Naive thymus-derived CD4-positive, alpha-beta T cell (primary cell): ENCODE results near the gene GPHA2. TPM values are rescaled to one million over a fixed set of nuclear protein-coding genes. Genes with fewer than 3 reads are reported as not detected.

ENCODE experiments used
- ATAC-seq: fragments of 150-1000 bp; cut with Tn5 transposase; 2 replicates; pipeline ENCODE4 v1.10.0; 2021; ENCODE audit warnings: mild to moderate bottlenecking, moderate library complexity
- CTCF ChIA-PET: fragments of 350-600 bp; sonication (Branson Sonifier 250); formaldehyde crosslinking; loops from one replicate; lab custom pipeline; 2021; ENCODE audit warnings: antibody characterized with exemption; lab: Charles Lee
- POLR2A ChIA-PET: fragments of 350-600 bp; sonication (Branson Sonifier 250); formaldehyde crosslinking; loops from one replicate; lab custom pipeline; 2021; ENCODE audit warnings: antibody characterized with exemption, inconsistent platforms; lab: Charles Lee
- DNase-seq, 9 donors: peaks; one replicate each; pipeline versions ENCODE4 v3.0.0 to v3.0.0-alpha.2; 2020 to 2022; ENCODE audit warnings: mixed read lengths in 1 of 9
- H3K27ac ChIP-seq: one replicate; pipeline ENCODE4 v1.7.0; 2013; ENCODE audit warnings: mild to moderate bottlenecking, low read depth, low read length, moderate library complexity
- H3K27me3 ChIP-seq, 2 donors: one replicate each; pipeline ENCODE4 v1.7.0; 2013; ENCODE audit warnings: low read length in 2 of 2, mild to moderate bottlenecking in 2 of 2, moderate library complexity in 2 of 2; ENCODE audit not compliant: control insufficient read depth in 2 of 2, insufficient read depth in 2 of 2
- H3K36me3 ChIP-seq, 3 experiments: 1 replicate in 2 of 3; 2 replicates in 1 of 3; pipeline ENCODE4 v1.7.0; 2013; ENCODE audit warnings: low read length in 3 of 3, mild to moderate bottlenecking in 3 of 3, moderate library complexity in 1 of 3; ENCODE audit not compliant: insufficient read depth in 3 of 3, control insufficient read depth in 2 of 3
- H3K4me1 ChIP-seq, 2 donors: one replicate each; pipeline ENCODE4 v1.7.0; 2013; ENCODE audit warnings: low read length in 2 of 2, mild to moderate bottlenecking in 2 of 2, moderate library complexity in 1 of 2; ENCODE audit not compliant: control insufficient read depth in 2 of 2, insufficient read depth in 2 of 2
- H3K4me3 ChIP-seq: 2 replicates; pipeline ENCODE4 v1.7.0; 2013; ENCODE audit warnings: mild to moderate bottlenecking, low read length
- H3K9me3 ChIP-seq, 3 experiments: 1 replicate in 2 of 3; 2 replicates in 1 of 3; pipeline ENCODE4 v1.7.0; 2013; ENCODE audit warnings: low read length in 3 of 3; ENCODE audit not compliant: control insufficient read depth in 2 of 3
- H3K27ac Mint-ChIP-seq, 9 donors: one replicate each; pipeline ENCODE4 v1.8.0; 2020 to 2022; ENCODE audit warnings: mixed read lengths in 9 of 9, mild to moderate bottlenecking in 8 of 9, moderate library complexity in 5 of 9, inconsistent platforms in 2 of 9
- H3K27me3 Mint-ChIP-seq, 5 donors: one replicate each; pipeline ENCODE4 v1.8.0; 2021 to 2022; ENCODE audit warnings: mixed read lengths in 5 of 5, mild to moderate bottlenecking in 1 of 5
- H3K36me3 Mint-ChIP-seq, 5 donors: one replicate each; pipeline ENCODE4 v1.8.0; 2020 to 2022; ENCODE audit warnings: mixed read lengths in 5 of 5, mild to moderate bottlenecking in 3 of 5, inconsistent platforms in 1 of 5
- H3K4me1 Mint-ChIP-seq, 7 donors: one replicate each; pipeline ENCODE4 v1.8.0; 2020 to 2022; ENCODE audit warnings: mixed read lengths in 7 of 7, mild to moderate bottlenecking in 3 of 7, inconsistent platforms in 1 of 7
- H3K4me3 Mint-ChIP-seq, 10 donors: one replicate each; pipeline ENCODE4 v1.8.0; 2020 to 2022; ENCODE audit warnings: mild to moderate bottlenecking in 10 of 10, mixed read lengths in 10 of 10, moderate library complexity in 6 of 10, inconsistent platforms in 2 of 10
- H3K9me3 Mint-ChIP-seq, 11 donors: one replicate each; pipeline ENCODE4 v1.8.0; 2020 to 2022; ENCODE audit warnings: mixed read lengths in 11 of 11, mild to moderate bottlenecking in 4 of 11, inconsistent platforms in 1 of 11, moderate library complexity in 1 of 11
- intact Hi-C, 2 donors: fragments of 100-400 bp; cut with micrococcal nuclease; formaldehyde crosslinking; loops; one replicate each; pipeline ENCODE4 v1.15.1; 2023
- polyA plus RNA-seq, 2 donors: library from polyadenylated mRNA; unstranded; fragments of 300-500 nt; fragmentation: Illumina TruSeq; gene quantifications; one replicate each; pipeline ENCODE4 v1.2.3, GENCODE V29; 2021
- total RNA-seq, 6 experiments: library from RNA in 5 of 6; stranded (reverse) in 5 of 6; gene quantifications; 1 replicate in 5 of 6; 2 replicates in 1 of 6; pipeline ENCODE4 v1.2.3 and lab custom pipeline; 2021 to 2026

Gene GPHA2
- total and polyA plus RNA-seq, 7 experiments from 2014 or later: 0.48 TPM; not detected in 6

DNA sequence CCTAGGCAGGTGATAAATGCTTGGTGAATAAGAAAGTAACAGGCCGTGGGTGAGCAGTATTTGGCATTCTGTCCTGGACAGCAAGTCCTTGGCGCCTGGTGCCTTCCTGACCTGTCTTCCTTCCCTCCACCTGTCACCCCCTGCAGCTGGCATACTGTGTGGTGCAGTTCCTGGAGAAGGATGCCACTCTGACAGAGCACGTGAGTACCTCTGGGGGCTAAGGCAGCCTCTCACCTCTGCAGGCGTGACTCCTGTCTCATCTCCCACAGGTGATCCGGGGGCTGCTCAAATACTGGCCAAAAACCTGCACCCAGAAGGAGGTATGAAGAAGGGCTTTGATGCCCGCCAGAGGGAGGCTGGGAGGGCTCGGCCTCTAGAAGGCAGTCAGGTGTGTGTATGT, 4.4 kb downstream of the GPHA2 start:
- ATAC-seq: no peak
- CTCF ChIA-PET: no interaction called here
- Histone ChIP-seq H3K4me3 (no peak overlapping the region), H3K36me3 (peaks cover 0 to 38% (median 4%) of the 10 kb centered on the region in 3 experiments), H3K27me3 (no peaks in the 10 kb centered on the region), H3K27ac (no peak overlapping the region), H3K4me1 (no peaks in the 10 kb centered on the region), H3K9me3 (no peaks in the 10 kb centered on the region)
- Mint-ChIP-seq H3K36me3 (peaks cover 0 to 37% (median 16%) of the 10 kb centered on the region in 5 donors), H3K4me1 (peaks cover 0 to 4% (median 0%) of the 10 kb centered on the region in 7 donors), H3K27ac (no peak overlapping the region), H3K9me3 (no peaks in the 10 kb centered on the region), H3K27me3 (no peaks in the 10 kb centered on the region), H3K4me3 (no peak overlapping the region)
- POLR2A ChIA-PET: no interaction called here
- intact Hi-C loops: no loop called here
- DNase-seq: no peak

DNA sequence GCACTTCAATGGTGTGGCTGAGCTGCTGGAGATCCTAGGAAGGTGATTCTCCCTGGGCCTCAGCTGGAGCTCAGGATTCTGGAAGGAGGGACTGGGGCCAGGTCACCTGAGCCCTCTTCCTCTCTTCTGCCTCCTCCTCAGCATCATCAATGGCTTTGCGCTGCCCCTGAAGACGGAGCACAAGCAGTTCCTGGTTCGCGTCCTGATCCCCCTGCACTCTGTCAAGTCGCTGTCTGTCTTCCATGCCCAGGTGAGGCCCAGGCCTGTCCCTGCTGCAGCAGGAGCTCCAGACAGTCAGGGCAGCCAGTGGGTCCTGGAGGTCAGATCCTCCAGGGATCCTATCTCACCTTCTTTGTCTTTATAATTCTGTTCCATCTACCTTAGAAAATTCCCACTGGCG, 5.4 kb downstream of the GPHA2 start:
- H3K4me3 ChIP-seq: no peak overlapping the region
- intact Hi-C loops: no loop called here
- no peaks in the 10 kb centered on the region for H3K27me3 Mint-ChIP-seq
- no peaks in the 10 kb centered on the region for H3K27me3 ChIP-seq
- ChIA-PET POLR2A (no interaction called here), CTCF (no interaction called here)
- H3K36me3 ChIP-seq: peaks cover 0 to 38% (median 4%) of the 10 kb centered on the region in 3 experiments
- H3K4me1 ChIP-seq: peaks cover 0 to 2% of the 10 kb centered on the region in 2 donors
- H3K36me3 Mint-ChIP-seq: peaks cover 0 to 37% (median 16%) of the 10 kb centered on the region in 5 donors
- H3K27ac ChIP-seq: no peak overlapping the region
- H3K4me3 Mint-ChIP-seq: no peak overlapping the region
- DNase-seq: no peak
- H3K27ac Mint-ChIP-seq: no peak overlapping the region
- no peak for ATAC-seq
- no peaks in the 10 kb centered on the region for H3K9me3 Mint-ChIP-seq
- peaks cover 0 to 6% (median 2%) of the 10 kb centered on the region in 7 donors for H3K4me1 Mint-ChIP-seq
- no peaks in the 10 kb centered on the region for H3K9me3 ChIP-seq

DNA sequence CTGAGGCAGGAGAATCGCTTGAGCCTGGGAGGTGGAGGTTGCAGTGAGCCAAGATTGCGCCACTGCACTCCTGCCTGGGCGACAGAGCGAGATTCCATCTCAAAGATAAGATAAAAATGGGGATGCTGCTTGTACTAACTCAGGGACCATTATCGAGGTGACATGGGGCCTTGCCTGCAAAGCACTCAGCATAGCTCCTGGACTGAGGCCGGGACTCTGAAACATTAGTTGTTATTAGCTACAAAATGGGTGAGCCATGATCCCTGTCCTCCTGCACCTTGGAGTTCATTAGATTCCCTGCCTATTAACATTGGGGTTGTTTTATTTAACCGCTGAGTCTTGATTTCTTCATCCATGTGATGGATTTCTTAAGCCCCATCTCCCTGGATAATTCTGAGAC, 6.1 kb downstream of the GPHA2 start:
- H3K9me3 Mint-ChIP-seq: no peaks in the 10 kb centered on the region
- Histone ChIP-seq H3K4me3 (no peak overlapping the region), H3K36me3 (peaks cover 0 to 38% (median 4%) of the 10 kb centered on the region in 3 experiments), H3K27ac (no peak overlapping the region), H3K27me3 (no peaks in the 10 kb centered on the region), H3K4me1 (peaks cover 0 to 8% of the 10 kb centered on the region in 2 donors), H3K9me3 (no peaks in the 10 kb centered on the region)
- peaks cover 0 to 37% (median 16%) of the 10 kb centered on the region in 5 donors for H3K36me3 Mint-ChIP-seq
- ChIA-PET CTCF (no interaction called here), POLR2A (no interaction called here)
- intact Hi-C loops: no loop called here
- DNase-seq (no peak), ATAC-seq (no peak)
- H3K4me1 Mint-ChIP-seq: peaks cover 0 to 11% (median 7%) of the 10 kb centered on the region in 7 donors
- H3K27ac Mint-ChIP-seq: peak overlapping the region in 1 of 9 donors; percentile 65
- no peaks in the 10 kb centered on the region for H3K27me3 Mint-ChIP-seq
- no peak overlapping the region for H3K4me3 Mint-ChIP-seq

DNA sequence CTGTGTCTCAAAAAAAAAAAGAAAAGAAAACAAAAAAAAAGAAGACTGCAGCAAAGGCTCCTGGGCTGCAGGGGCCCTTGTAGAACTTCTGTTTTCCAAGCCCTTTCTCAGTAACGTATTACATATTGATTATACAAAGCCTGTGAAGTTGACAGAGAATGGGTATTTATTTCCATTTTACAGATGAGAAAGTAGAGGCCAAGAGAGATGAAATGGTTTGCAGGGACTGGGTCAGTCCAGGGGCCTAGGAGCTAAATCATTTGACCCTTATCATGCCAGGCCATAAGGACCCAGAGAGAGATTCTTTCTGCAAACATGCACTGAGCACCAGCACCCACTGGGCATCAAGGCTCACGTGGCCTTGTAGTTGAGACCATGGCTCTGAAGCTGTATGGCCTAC, 6.7 kb downstream of the GPHA2 start:
- peaks cover 5 to 8% of the 10 kb centered on the region in 2 donors for H3K4me1 ChIP-seq
- peaks cover 0 to 38% (median 4%) of the 10 kb centered on the region in 3 experiments for H3K36me3 ChIP-seq
- DNase-seq (no peak), ATAC-seq (no peak)
- no peak overlapping the region for H3K27ac ChIP-seq
- peaks cover 0 to 37% (median 16%) of the 10 kb centered on the region in 5 donors for H3K36me3 Mint-ChIP-seq
- CTCF ChIA-PET: no interaction called here
- H3K4me3 Mint-ChIP-seq: no peak overlapping the region
- H3K27ac Mint-ChIP-seq: no peak overlapping the region
- H3K27me3 ChIP-seq: no peaks in the 10 kb centered on the region
- H3K27me3 Mint-ChIP-seq: no peaks in the 10 kb centered on the region
- H3K9me3 Mint-ChIP-seq: no peaks in the 10 kb centered on the region
- no peak overlapping the region for H3K4me3 ChIP-seq
- peaks cover 5 to 16% (median 12%) of the 10 kb centered on the region in 7 donors for H3K4me1 Mint-ChIP-seq
- no peaks in the 10 kb centered on the region for H3K9me3 ChIP-seq
- POLR2A ChIA-PET: no interaction called here
- intact Hi-C loops: no loop called here

DNA sequence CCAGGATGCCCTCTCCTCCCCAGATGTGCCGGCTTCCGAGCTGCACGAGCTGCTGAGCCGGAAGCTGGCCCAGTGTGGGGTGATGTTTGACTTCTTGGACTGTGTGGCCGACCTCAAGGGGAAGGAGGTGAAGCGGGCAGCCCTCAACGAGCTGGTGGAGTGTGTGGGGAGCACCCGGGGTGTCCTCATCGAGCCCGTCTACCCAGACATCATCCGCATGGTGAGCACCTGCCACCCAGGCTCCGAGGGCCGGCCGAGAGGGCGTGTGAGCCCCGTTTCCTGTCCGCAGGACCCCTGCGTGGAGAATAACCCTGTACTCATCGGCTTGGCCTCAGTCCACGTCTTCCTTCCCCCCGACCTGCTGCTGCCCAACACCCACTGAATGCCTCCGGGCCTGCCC, 9.0 kb downstream of the GPHA2 start:
- ChIA-PET CTCF (no interaction called here), POLR2A (no interaction called here)
- no peaks in the 10 kb centered on the region for H3K27me3 ChIP-seq
- DNase-seq (no peak), ATAC-seq (no peak)
- peak overlapping the region in 7 of 10 donors; percentile 17 to 92 (median 48) for H3K4me3 Mint-ChIP-seq
- H3K27ac Mint-ChIP-seq: peak overlapping the region in 1 of 9 donors; percentile 66
- intact Hi-C loops: no loop called here
- H3K9me3 ChIP-seq: no peaks in the 10 kb centered on the region
- H3K27ac ChIP-seq: no peak overlapping the region
- peaks cover 0 to 21% (median 0%) of the 10 kb centered on the region in 3 experiments for H3K36me3 ChIP-seq
- H3K27me3 Mint-ChIP-seq: no peaks in the 10 kb centered on the region
- H3K4me1 ChIP-seq: peaks cover 11 to 15% of the 10 kb centered on the region in 2 donors
- no peak overlapping the region for H3K4me3 ChIP-seq
- H3K4me1 Mint-ChIP-seq: peaks cover 9 to 24% (median 14%) of the 10 kb centered on the region in 7 donors
- H3K36me3 Mint-ChIP-seq: peaks cover 0 to 28% (median 8%) of the 10 kb centered on the region in 5 donors
- H3K9me3 Mint-ChIP-seq: no peaks in the 10 kb centered on the region

DNA sequence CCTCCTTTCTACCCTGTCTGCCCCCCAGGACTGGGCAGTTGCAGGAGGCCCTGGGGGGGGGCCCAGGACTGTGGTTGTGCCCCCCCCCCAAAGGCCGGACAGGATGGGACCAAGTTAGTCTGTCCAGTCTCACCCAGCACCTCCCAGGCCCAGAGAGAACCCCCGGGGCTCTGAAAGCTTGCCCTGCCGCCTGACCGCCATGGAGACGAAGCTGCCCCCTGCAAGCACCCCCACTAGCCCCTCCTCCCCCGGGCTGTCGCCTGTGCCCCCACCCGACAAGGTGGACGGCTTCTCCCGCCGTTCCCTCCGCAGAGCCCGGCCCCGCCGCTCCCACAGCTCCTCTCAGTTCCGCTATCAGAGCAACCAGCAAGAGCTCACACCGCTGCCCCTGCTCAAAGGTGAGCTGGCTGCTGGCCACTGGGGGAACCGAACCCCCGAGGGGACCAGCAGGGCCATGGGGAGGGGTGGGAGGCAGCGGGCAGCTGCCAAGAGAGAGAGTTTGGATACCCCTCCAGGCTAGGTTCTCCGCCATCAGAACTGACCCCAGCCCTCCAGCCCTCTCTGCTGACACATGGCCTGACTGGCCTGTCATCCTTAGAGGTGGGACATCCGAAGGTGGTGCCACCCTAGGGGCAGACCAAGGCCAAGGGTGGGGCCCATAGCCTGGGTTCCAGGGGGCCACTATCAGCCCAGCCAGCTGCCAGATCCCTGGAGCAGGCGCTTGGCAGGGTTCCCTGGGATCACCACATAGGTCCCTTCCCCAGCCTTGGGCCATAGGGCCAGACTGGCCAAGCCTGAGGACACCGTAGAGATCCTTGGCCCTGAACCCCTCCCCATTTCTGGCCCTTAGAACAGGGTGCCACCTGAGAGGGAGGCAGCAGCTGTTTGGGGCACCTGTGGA, 9.9 kb downstream of the GPHA2 start:
- ATAC-seq (no peak), DNase-seq (no peak)
- H3K27me3 Mint-ChIP-seq: no peaks in the 10 kb centered on the region
- no peaks in the 10 kb centered on the region for H3K9me3 ChIP-seq
- H3K36me3 Mint-ChIP-seq: peaks cover 0 to 21% (median 7%) of the 10 kb centered on the region in 5 donors
- ChIA-PET POLR2A (interaction anchor here (0.7 to 2.0 kb wide), 2 partner anchors 147 to 255 kb away, joined by 3 to 10 read pairs; partner anchors contain the start of genes CAPN1 and SF1), CTCF (interaction anchor here (0.7 kb wide), 1 partner anchor 88 kb away, joined by 3 read pairs; the partner anchor contains the start of gene ARL2)
- H3K36me3 ChIP-seq: peaks cover 0 to 13% (median 0%) of the 10 kb centered on the region in 3 experiments
- H3K9me3 Mint-ChIP-seq: no peaks in the 10 kb centered on the region
- peak overlapping the region in 5 of 9 donors; percentile 19 to 97 (median 72) for H3K27ac Mint-ChIP-seq
- no peak overlapping the region for H3K4me3 ChIP-seq
- peak overlapping the region in 9 of 10 donors; percentile 83 to 99 (median 92) for H3K4me3 Mint-ChIP-seq
- intact Hi-C loops: loop anchor here in 1 of 2 donors (2.0 kb wide), 1 partner anchor 47 kb away; the partner anchor contains the start of gene EHD1
- peaks cover 9 to 24% (median 14%) of the 10 kb centered on the region in 7 donors for H3K4me1 Mint-ChIP-seq
- peaks cover 11 to 15% of the 10 kb centered on the region in 2 donors for H3K4me1 ChIP-seq
- no peaks in the 10 kb centered on the region for H3K27me3 ChIP-seq
- no peak overlapping the region for H3K27ac ChIP-seq
